ENCODE results near the gene ADRA2A. TPM values are rescaled to one million over a fixed set of nuclear protein-coding genes. Genes with fewer than 3 reads are reported as not detected.

The ADRA2A gene
- polyA plus RNA-seq, 1 donor (not counting 4 experiments of a cell fraction or from before 2014, with no cell fraction given), result not detected

DNA sequence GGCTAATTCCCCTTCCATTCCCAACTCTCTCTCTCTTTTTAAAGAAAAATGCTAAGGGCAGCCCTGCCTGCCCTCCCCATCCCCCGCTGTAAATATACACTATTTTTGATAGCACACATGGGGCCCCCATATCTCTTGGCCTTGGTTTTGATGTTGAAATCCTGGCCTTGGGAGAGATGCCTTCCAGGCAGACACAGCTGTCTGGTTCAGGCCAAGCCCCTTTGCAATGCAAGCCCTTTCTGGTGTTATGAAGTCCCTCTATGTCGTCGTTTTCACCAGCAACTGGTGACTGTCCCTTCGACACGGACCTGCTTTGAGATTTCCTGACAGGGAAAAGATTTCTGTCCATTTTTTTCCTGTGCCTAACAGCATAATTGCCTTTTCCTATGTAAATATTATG is 3.0 kb downstream of the ADRA2A start:
- Histone ChIP-seq H3K4me1 (ENCODE audit: control insufficient read depth, extremely low read depth, insufficient read depth, low read length) (no peaks in the 10 kb centered on the region), H3K4me3 (ENCODE audit: control insufficient read depth in 2 of 3, extremely low read depth in 1 of 3, insufficient read depth in 2 of 3, low read depth in 1 of 3, low read length in 3 of 3) (no peak overlapping the region), H2AFZ (ENCODE audit: control insufficient read depth, low read length) (no peak overlapping the region), H3K4me2 (ENCODE audit: control insufficient read depth, extremely low read depth, insufficient read depth, low read depth, low read length) (no peak overlapping the region), H3K27me3 (ENCODE audit: control insufficient read depth, extremely low read depth, insufficient read depth, low read length) (peaks cover 52% of the 10 kb centered on the region), H4K20me1 (ENCODE audit: control insufficient read depth, extremely low read depth, insufficient read depth, low read length) (no peaks in the 10 kb centered on the region), H3K9me3 (ENCODE audit: control insufficient read depth, low read depth, low read length) (peaks cover 5% of the 10 kb centered on the region), H3K9ac (ENCODE audit: control insufficient read depth, extremely low read depth, insufficient read depth, low read length) (no peak overlapping the region), H3K36me3 (ENCODE audit: control insufficient read depth in 2 of 2, extremely low read depth in 1 of 2, insufficient read depth in 2 of 2, low read length in 2 of 2) (no peaks in the 10 kb centered on the region), H3K27ac (ENCODE audit: control insufficient read depth, insufficient read depth, low read length) (no peak overlapping the region), H3K9me1 (ENCODE audit: control insufficient read depth, extremely low read depth, insufficient read depth, low read length) (no peaks in the 10 kb centered on the region), H3K79me2 (ENCODE audit: control insufficient read depth, insufficient read depth, low read length) (no peaks in the 10 kb centered on the region)
- FAIRE-seq (no peak), DNase-seq (ENCODE audit: low read depth, low spot score) (no peak)
- TF ChIP-seq EZH2 (IDR thresholded peaks at IDR 0.05; ENCODE audit: low read length), result no peak
- TF ChIP-seq CTCF (optimal IDR thresholded peaks at IDR 0.05 in 1 of 3, IDR thresholded peaks at IDR 0.05 in 1 of 3, conservative IDR thresholded peaks at IDR 0.05 in 1 of 3; ENCODE audit: extremely low read depth in 1 of 3, insufficient read depth in 2 of 3, low read length in 3 of 3), result no peak
- dilution Hi-C loops (cut with MboI; ENCODE audit: extremely low pct_ligation_motif_present, low sequenced_read_pairs), result no loop called here

DNA sequence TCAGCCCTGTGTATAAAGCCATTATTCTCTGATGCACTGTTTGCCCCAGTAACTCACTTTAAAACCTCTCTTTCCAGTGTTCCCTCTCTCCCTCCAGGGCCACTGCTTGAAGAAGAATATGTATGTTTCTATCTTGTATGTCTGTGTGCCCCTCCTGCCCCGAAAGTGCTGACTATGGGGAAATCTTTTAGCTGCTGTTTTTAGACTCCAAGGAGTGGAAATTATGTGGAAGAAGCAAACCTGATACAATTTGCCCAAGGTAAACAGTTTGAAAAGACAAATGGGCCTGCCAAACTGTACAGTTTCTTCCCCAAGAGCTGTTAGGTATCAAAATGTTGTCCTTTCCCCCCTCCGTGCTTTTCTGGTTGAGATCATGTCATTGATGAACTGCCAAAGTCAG is 3.4 kb downstream of the ADRA2A start:
- no peak overlapping the region for H3K9ac ChIP-seq (ENCODE audit: control insufficient read depth, extremely low read depth, insufficient read depth, low read length)
- no peak for TF ChIP-seq EZH2 (IDR thresholded peaks at IDR 0.05; ENCODE audit: low read length)
- TF ChIP-seq CTCF (optimal IDR thresholded peaks at IDR 0.05 in 1 of 3, IDR thresholded peaks at IDR 0.05 in 1 of 3, conservative IDR thresholded peaks at IDR 0.05 in 1 of 3; ENCODE audit: extremely low read depth in 1 of 3, insufficient read depth in 2 of 3, low read length in 3 of 3), result no peak
- FAIRE-seq (no peak), DNase-seq (ENCODE audit: low read depth, low spot score) (no peak)
- H3K4me3 ChIP-seq (ENCODE audit: control insufficient read depth in 2 of 3, extremely low read depth in 1 of 3, insufficient read depth in 2 of 3, low read depth in 1 of 3, low read length in 3 of 3), result no peak overlapping the region
- H2AFZ ChIP-seq (ENCODE audit: control insufficient read depth, low read length), result no peak overlapping the region
- H3K9me3 ChIP-seq (ENCODE audit: control insufficient read depth, low read depth, low read length), result peaks cover 5% of the 10 kb centered on the region
- H3K27ac ChIP-seq (ENCODE audit: control insufficient read depth, insufficient read depth, low read length), result no peak overlapping the region
- no peaks in the 10 kb centered on the region for H3K4me1 ChIP-seq (ENCODE audit: control insufficient read depth, extremely low read depth, insufficient read depth, low read length)
- H3K9me1 ChIP-seq (ENCODE audit: control insufficient read depth, extremely low read depth, insufficient read depth, low read length), result no peaks in the 10 kb centered on the region
- dilution Hi-C loops (cut with MboI; ENCODE audit: extremely low pct_ligation_motif_present, low sequenced_read_pairs), result no loop called here
- H3K4me2 ChIP-seq (ENCODE audit: control insufficient read depth, extremely low read depth, insufficient read depth, low read depth, low read length), result no peak overlapping the region
- no peaks in the 10 kb centered on the region for H3K79me2 ChIP-seq (ENCODE audit: control insufficient read depth, insufficient read depth, low read length)
- no peaks in the 10 kb centered on the region for H3K36me3 ChIP-seq (ENCODE audit: control insufficient read depth in 2 of 2, extremely low read depth in 1 of 2, insufficient read depth in 2 of 2, low read length in 2 of 2)
- peaks cover 47% of the 10 kb centered on the region for H3K27me3 ChIP-seq (ENCODE audit: control insufficient read depth, extremely low read depth, insufficient read depth, low read length)
- no peaks in the 10 kb centered on the region for H4K20me1 ChIP-seq (ENCODE audit: control insufficient read depth, extremely low read depth, insufficient read depth, low read length)
